Esophagus muscularis mucosa (tissue), 3 donors: Measurements from ENCODE around the gene HOXA9.

Source experiments
- EP300 ChIP-seq: sonication (generic); formaldehyde crosslinking; IDR thresholded peaks from one replicate; pipeline ENCODE4 v1.6.1; 2017; ENCODE audit warnings: antibody characterized with exemption
- TF ChIP-seq, protein P1 (sequence below), 3 experiments: fragments of 200-600 bp in 2 of 3; fragments of 450-650 bp in 1 of 3; sonication (generic) in 2 of 3; IDR thresholded peaks; one replicate each; pipeline ENCODE4 v1.5.1; 2017 to 2019; ENCODE audit warnings: antibody characterized with exemption in 3 of 3, mild to moderate bottlenecking in 2 of 3, moderate library complexity in 1 of 3

- no peak for TF ChIP-seq EP300
- TF ChIP-seq, protein P1, sequence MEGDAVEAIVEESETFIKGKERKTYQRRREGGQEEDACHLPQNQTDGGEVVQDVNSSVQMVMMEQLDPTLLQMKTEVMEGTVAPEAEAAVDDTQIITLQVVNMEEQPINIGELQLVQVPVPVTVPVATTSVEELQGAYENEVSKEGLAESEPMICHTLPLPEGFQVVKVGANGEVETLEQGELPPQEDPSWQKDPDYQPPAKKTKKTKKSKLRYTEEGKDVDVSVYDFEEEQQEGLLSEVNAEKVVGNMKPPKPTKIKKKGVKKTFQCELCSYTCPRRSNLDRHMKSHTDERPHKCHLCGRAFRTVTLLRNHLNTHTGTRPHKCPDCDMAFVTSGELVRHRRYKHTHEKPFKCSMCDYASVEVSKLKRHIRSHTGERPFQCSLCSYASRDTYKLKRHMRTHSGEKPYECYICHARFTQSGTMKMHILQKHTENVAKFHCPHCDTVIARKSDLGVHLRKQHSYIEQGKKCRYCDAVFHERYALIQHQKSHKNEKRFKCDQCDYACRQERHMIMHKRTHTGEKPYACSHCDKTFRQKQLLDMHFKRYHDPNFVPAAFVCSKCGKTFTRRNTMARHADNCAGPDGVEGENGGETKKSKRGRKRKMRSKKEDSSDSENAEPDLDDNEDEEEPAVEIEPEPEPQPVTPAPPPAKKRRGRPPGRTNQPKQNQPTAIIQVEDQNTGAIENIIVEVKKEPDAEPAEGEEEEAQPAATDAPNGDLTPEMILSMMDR (IDR thresholded peaks at IDR 0.05) = no peak
These were observed 26.4 kb downstream of the HOXA9 start for GRCh38 chr7:27138985-27139333.
